Measurements from ENCODE around the gene ALDH1B1. TPM values are rescaled to one million over a fixed set of nuclear protein-coding genes. Genes with fewer than 3 reads are reported as not detected.
"Not testable (repeated sequence)": the region's sequence is repeated elsewhere in the genome, so short reads cannot be mapped to it uniquely, and the experiment has no call there.

The ALDH1B1 gene
- total RNA-seq, 1 donor from 2014 or later, result 9.0 TPM

GRCh38 chr9:38375572-38375963, 16.9 kb upstream of the ALDH1B1 start:
- ChIA-PET POLR2A (no interaction called here), CTCF (no interaction called here)
- intact Hi-C loops (cut with micrococcal nuclease), result no loop called here
- Mint-ChIP-seq H3K36me3 (ENCODE audit: low read depth) (no peaks in the 10 kb centered on the region), H3K27ac (no peak overlapping the region), H3K9me3 (no peaks in the 10 kb centered on the region), H3K27me3 (peaks cover 11% of the 10 kb centered on the region), H3K4me1 (no peaks in the 10 kb centered on the region), H3K4me3 (no peak overlapping the region)
- DNase-seq (no peak), ATAC-seq (ENCODE audit: low read depth) (no peak)
- no peak for TF ChIP-seq CTCF (IDR thresholded peaks at IDR 0.05)

- ATAC-seq (ENCODE audit: low read depth), result no peak
- H3K27me3 Mint-ChIP-seq, result peaks cover 11% of the 10 kb centered on the region
- H3K4me3 Mint-ChIP-seq, result no peak overlapping the region
- H3K36me3 Mint-ChIP-seq (ENCODE audit: low read depth), result no peaks in the 10 kb centered on the region
- no peak overlapping the region for H3K27ac Mint-ChIP-seq
- CTCF ChIA-PET, result no interaction called here
- no peaks in the 10 kb centered on the region for H3K4me1 Mint-ChIP-seq
- DNase-seq, result no peak
- no peak for TF ChIP-seq CTCF (IDR thresholded peaks at IDR 0.05)
- intact Hi-C loops (cut with micrococcal nuclease), result no loop called here
- POLR2A ChIA-PET, result no interaction called here
- no peaks in the 10 kb centered on the region for H3K9me3 Mint-ChIP-seq
Observed at GRCh38 chr9:38376021-38376670, 16.4 kb upstream of the ALDH1B1 start.

- POLR2A ChIA-PET; ATAC-seq (ENCODE audit: low read depth); DNase-seq; H3K36me3 Mint-ChIP-seq (ENCODE audit: low read depth); H3K27ac Mint-ChIP-seq; H3K4me1 Mint-ChIP-seq; H3K27me3 Mint-ChIP-seq; CTCF ChIA-PET; H3K9me3 Mint-ChIP-seq; H3K4me3 Mint-ChIP-seq; intact Hi-C loops (cut with micrococcal nuclease): not testable (repeated sequence)
Observed at GRCh38 chr9:38377336-38378083, 15.0 kb upstream of the ALDH1B1 start.

- H3K9me3 Mint-ChIP-seq, result peaks cover 7% of the 10 kb centered on the region
- ChIA-PET POLR2A (no interaction called here), CTCF (no interaction called here)
- no peak overlapping the region for H3K27ac Mint-ChIP-seq
- ATAC-seq (ENCODE audit: low read depth) (no peak), DNase-seq (no peak)
- peaks cover 13% of the 10 kb centered on the region for H3K27me3 Mint-ChIP-seq
- no peak for TF ChIP-seq CTCF (IDR thresholded peaks at IDR 0.05)
- intact Hi-C loops (cut with micrococcal nuclease), result no loop called here
- no peak overlapping the region for H3K4me3 Mint-ChIP-seq
- no peaks in the 10 kb centered on the region for H3K36me3 Mint-ChIP-seq (ENCODE audit: low read depth)
- no peaks in the 10 kb centered on the region for H3K4me1 Mint-ChIP-seq
Observed at GRCh38 chr9:38380230-38380871, 12.2 kb upstream of the ALDH1B1 start.

- ChIA-PET CTCF (no interaction called here), POLR2A (no interaction called here)
- DNase-seq, result no peak
- Mint-ChIP-seq H3K9me3 (peaks cover 7% of the 10 kb centered on the region), H3K27me3 (peaks cover 9% of the 10 kb centered on the region), H3K4me1 (no peaks in the 10 kb centered on the region), H3K36me3 (ENCODE audit: low read depth) (no peaks in the 10 kb centered on the region), H3K4me3 (no peak overlapping the region), H3K27ac (no peak overlapping the region)
- no peak for ATAC-seq (ENCODE audit: low read depth)
- no peak for TF ChIP-seq CTCF (IDR thresholded peaks at IDR 0.05)
- intact Hi-C loops (cut with micrococcal nuclease), result no loop called here
Observed at GRCh38 chr9:38380872-38381534, 11.5 kb upstream of the ALDH1B1 start.
